22Rv1 (cell line): ENCODE data around the gene SMG7.

Experiments used
- ZFX ChIP-seq: fragments of 450-650 bp; IDR thresholded peaks from 2 replicates; pipeline ENCODE4 v1.6.1; 2017; ENCODE audit warnings: antibody characterized with exemption, borderline replicate concordance
- TF ChIP-seq, protein P1 (sequence below): fragments of 450-650 bp; IDR thresholded peaks from 2 replicates; pipeline ENCODE4 v1.5.1; 2017; ENCODE audit warnings: mild to moderate bottlenecking

DNA sequence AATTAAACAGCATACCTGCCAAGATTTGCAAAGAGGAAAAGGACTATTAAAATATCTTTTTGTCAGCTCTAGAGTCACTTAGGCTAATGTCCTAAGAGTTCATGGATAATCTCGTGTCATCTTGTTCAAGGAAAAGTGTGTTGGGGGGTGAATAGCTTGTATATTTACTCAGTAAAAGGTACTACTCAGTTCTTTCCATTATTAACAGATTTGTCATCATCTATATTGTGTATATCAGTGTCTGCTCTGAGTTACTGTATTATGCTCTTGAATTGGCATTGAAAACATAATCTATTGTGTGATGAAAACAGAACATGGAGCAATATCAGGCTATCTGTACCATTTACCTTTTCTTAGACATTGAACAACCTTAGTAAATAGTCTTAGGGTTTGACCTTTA lies 41.9 kb downstream of the SMG7 start:
- TF ChIP-seq, protein P1, sequence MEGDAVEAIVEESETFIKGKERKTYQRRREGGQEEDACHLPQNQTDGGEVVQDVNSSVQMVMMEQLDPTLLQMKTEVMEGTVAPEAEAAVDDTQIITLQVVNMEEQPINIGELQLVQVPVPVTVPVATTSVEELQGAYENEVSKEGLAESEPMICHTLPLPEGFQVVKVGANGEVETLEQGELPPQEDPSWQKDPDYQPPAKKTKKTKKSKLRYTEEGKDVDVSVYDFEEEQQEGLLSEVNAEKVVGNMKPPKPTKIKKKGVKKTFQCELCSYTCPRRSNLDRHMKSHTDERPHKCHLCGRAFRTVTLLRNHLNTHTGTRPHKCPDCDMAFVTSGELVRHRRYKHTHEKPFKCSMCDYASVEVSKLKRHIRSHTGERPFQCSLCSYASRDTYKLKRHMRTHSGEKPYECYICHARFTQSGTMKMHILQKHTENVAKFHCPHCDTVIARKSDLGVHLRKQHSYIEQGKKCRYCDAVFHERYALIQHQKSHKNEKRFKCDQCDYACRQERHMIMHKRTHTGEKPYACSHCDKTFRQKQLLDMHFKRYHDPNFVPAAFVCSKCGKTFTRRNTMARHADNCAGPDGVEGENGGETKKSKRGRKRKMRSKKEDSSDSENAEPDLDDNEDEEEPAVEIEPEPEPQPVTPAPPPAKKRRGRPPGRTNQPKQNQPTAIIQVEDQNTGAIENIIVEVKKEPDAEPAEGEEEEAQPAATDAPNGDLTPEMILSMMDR = no peak
- TF ChIP-seq ZFX = no peak
